ENCODE measurements around the gene TSPAN18. TPM values are rescaled to one million over a fixed set of nuclear protein-coding genes. Genes with fewer than 3 reads are reported as not detected.

The TSPAN18 gene
- total RNA-seq, 1 donor, result 5.8 TPM

GRCh38 chr11:44776551-44777208 is 49.9 kb downstream of the TSPAN18 start:
- H3K27me3 ChIP-seq (ENCODE audit: insufficient read depth, low read length), result peaks cover 19% of the 10 kb centered on the region
- H2AFZ ChIP-seq (ENCODE audit: low read length), result no peak overlapping the region
- no peaks in the 10 kb centered on the region for H3K9me3 ChIP-seq (ENCODE audit: low read depth, low read length)
- TF ChIP-seq CTCF (IDR thresholded peaks at IDR 0.05; ENCODE audit: extremely low read depth, low read depth, low read length), result no peak
- no peak for DNase-seq (ENCODE audit: insufficient read length, low spot score, missing footprints)
- no peak overlapping the region for H3K27ac ChIP-seq (ENCODE audit: low read depth, low read length)
- no peaks in the 10 kb centered on the region for H3K36me3 ChIP-seq (ENCODE audit: insufficient read depth, low read length)
- H3K4me1 ChIP-seq (ENCODE audit: insufficient read depth, low read length), result no peaks in the 10 kb centered on the region
- H3K4me2 ChIP-seq (ENCODE audit: insufficient read depth, low read length), result no peak overlapping the region
- H3K4me3 ChIP-seq (ENCODE audit: insufficient read depth, low read length), result no peak overlapping the region
- H3K79me2 ChIP-seq (ENCODE audit: insufficient read depth, low read length), result no peaks in the 10 kb centered on the region
- H4K20me1 ChIP-seq (ENCODE audit: insufficient read depth, low read length), result no peaks in the 10 kb centered on the region

- DNase-seq (ENCODE audit: insufficient read length, low spot score, missing footprints), result no peak
- no peak for TF ChIP-seq CTCF (IDR thresholded peaks at IDR 0.05; ENCODE audit: extremely low read depth, low read depth, low read length)
Observed at GRCh38 chr11:44777209-44778194, 50.7 kb downstream of the TSPAN18 start.

GRCh38 chr11:44778195-44779100 is 51.7 kb downstream of the TSPAN18 start:
- Histone ChIP-seq H3K4me1 (ENCODE audit: insufficient read depth, low read length) (no peaks in the 10 kb centered on the region), H3K9me3 (ENCODE audit: low read depth, low read length) (no peaks in the 10 kb centered on the region), H2AFZ (ENCODE audit: low read length) (no peak overlapping the region), H3K4me3 (ENCODE audit: insufficient read depth, low read length) (no peak overlapping the region), H3K27ac (ENCODE audit: low read depth, low read length) (no peak overlapping the region), H3K79me2 (ENCODE audit: insufficient read depth, low read length) (no peaks in the 10 kb centered on the region), H3K4me2 (ENCODE audit: insufficient read depth, low read length) (no peak overlapping the region), H3K36me3 (ENCODE audit: insufficient read depth, low read length) (no peaks in the 10 kb centered on the region), H3K27me3 (ENCODE audit: insufficient read depth, low read length) (peaks cover 24% of the 10 kb centered on the region), H4K20me1 (ENCODE audit: insufficient read depth, low read length) (no peaks in the 10 kb centered on the region)
- DNase-seq (ENCODE audit: insufficient read length, low spot score, missing footprints), result no peak
- no peak for TF ChIP-seq CTCF (IDR thresholded peaks at IDR 0.05; ENCODE audit: extremely low read depth, low read depth, low read length)

More at GRCh38 chr11:44777209-44778194, 50.7 kb downstream of the TSPAN18 start:
- H3K4me3 ChIP-seq (ENCODE audit: insufficient read depth, low read length), result no peak overlapping the region
- H3K9me3 ChIP-seq (ENCODE audit: low read depth, low read length), result no peaks in the 10 kb centered on the region
- no peaks in the 10 kb centered on the region for H4K20me1 ChIP-seq (ENCODE audit: insufficient read depth, low read length)
- no peaks in the 10 kb centered on the region for H3K4me1 ChIP-seq (ENCODE audit: insufficient read depth, low read length)
- no peak overlapping the region for H2AFZ ChIP-seq (ENCODE audit: low read length)
- H3K27ac ChIP-seq (ENCODE audit: low read depth, low read length), result no peak overlapping the region
- peaks cover 24% of the 10 kb centered on the region for H3K27me3 ChIP-seq (ENCODE audit: insufficient read depth, low read length)
- H3K36me3 ChIP-seq (ENCODE audit: insufficient read depth, low read length), result no peaks in the 10 kb centered on the region
- no peak overlapping the region for H3K4me2 ChIP-seq (ENCODE audit: insufficient read depth, low read length)
- H3K79me2 ChIP-seq (ENCODE audit: insufficient read depth, low read length), result no peaks in the 10 kb centered on the region
